Activated CD8-positive, alpha-beta memory T cell treated with anti-CD3 and anti-CD28 coated beads for 4 hours (primary cell): ENCODE results near the gene CAPZB.
"Not testable (repeated sequence)": the region's sequence is repeated elsewhere in the genome, so short reads cannot be mapped to it uniquely, and the experiment has no call there.

Experiments used
- DNase-seq, 2 donors: peaks; one replicate each; pipeline ENCODE4 v3.0.0-alpha.2; 2020; ENCODE audit warnings: low read depth in 2 of 2

The CAPZB gene

DNA sequence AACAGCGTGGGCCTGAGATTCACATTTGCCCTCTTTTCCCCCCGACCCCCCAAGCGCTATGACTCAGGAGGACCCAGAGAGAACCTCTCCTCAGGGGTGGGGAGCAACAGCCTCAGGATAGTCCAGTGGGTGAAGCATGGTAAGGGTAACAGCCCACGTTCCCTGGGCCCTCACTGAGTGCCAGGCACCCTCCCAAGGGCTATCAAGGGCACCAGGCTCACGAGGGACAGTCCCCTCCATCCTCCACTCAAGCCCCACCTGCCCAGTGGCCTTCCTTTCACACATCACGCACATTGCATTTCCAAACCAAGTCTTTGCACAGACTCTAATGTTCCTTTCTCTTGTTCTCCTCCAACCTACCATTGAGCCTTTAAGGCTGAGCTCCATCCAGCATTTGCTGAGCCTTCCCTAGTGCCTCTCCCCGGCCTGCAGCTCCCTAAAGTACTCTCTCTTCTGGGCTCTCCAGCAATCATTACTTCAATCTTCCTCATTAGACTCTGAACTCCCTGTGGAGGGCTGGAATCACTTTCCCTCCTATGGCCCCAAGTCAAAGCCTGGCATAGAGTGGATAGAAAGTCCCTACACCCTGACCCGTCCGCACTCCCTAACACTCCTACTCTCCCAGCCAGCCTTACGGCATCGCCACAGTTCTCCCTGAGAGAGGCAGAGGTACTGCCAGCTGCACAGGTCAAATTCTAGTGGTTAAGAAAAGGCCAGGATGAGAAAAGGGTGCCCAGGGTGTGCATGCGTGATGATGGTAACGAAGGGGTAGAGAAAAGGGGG lies 174.4 kb downstream of the CAPZB start:
- no peak for DNase-seq

DNA sequence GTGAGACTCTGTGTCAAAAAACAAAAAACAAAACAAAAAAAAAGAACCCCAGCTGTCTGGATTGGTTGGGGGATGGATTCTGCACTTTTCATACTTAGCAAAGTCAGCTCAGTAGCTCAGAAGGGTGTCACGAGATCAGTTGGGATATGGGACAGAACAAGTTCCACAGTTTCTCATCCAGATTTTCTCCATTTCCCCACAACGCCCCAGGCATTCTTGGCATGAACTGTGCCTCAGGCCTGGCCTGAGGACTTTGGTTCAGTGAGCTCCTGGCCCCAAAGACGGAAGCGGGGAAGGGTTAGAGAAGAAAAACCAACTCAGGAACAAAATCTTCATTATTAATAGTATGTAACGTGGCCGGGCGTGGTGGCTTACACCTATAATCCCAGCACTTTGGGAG lies 175.3 kb downstream of the CAPZB start:
- DNase-seq, result no peak

DNA sequence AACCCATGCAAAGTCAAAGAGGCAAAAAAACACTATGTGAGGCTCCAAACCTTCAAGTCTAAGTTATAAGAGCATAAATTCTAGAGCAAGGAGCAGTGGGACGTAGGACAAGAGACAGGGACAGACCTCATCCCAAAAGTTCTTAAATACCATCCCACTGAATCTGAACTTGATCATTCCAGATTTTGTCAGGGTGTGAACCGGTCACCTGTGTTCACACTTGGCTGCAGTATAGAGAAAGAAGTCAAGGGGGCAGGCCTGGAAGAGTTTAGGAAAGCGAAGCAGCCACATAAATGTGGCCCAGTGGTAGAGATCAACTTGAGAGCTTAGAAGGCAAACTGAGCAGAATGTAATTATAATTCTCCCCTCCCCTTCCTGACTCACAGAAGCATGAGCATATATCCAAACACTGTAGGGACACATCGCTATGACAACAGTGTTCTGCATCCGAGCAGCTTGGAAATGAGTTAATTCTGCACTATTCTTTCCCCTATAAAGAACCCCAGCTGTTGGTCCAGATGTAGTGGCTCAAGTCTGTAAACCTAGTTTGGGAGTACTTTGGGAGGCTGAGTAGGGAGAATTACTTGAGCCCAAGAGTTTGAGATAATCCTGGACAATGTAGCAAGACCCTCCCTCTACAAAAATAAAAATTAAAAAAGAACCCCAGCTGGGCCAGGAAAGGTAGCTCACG lies 176.1 kb downstream of the CAPZB start:
- no peak for DNase-seq

DNA sequence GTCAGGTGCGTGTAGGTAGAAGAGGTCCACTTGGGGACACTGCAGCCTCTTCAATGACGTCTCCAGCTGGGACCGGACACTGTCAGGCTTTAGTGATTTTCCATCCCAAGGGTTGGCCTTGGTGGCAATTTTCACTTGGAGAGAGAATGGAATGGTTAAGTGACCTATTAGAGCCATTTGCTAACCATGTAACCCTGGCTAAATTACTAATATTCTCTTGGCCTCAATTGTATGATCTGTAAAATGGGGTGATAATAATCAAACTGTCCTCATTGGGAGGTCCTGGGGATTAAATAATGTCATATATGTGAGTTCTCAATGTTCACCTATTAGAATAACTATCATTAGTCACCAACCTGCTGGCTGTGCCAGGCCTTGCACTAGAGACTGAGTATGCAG lies 176.8 kb downstream of the CAPZB start:
- DNase-seq, result no peak

DNA sequence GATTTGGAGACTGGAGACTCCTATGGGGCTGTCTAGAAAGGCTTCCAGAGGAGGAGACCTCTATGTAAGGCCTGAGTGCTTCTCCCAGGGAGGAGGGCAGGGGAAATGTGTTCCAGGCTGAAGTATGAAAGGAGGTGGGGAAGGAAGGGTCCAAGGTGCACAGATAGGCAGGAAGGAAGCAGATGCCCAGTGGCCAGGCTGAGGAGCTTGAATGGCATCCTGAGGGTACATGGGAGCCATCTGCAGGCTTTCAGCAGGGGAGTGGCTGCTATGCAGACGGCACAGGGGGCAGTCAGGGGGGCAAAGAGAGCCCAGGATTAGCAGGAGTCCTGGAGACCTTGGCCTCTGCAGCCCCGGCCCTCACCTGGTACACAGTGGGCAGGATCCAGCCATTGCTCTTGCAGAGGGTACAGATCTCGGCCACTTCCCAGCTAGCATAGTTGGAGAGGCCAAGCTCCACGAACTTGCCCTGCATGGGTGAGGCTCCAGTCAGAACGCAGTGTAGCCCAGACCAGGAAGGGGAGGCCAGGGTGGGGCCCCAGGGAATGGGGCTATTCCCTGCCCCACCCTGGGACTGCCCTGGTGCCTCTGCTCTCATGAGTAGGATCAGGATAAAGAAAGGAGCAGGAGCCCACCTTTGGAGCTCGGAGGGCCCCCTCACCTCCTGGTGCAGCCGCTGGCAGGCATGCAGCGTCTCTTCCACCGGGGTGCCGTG lies 177.4 kb downstream of the CAPZB start:
- DNase-seq, result no peak

DNA sequence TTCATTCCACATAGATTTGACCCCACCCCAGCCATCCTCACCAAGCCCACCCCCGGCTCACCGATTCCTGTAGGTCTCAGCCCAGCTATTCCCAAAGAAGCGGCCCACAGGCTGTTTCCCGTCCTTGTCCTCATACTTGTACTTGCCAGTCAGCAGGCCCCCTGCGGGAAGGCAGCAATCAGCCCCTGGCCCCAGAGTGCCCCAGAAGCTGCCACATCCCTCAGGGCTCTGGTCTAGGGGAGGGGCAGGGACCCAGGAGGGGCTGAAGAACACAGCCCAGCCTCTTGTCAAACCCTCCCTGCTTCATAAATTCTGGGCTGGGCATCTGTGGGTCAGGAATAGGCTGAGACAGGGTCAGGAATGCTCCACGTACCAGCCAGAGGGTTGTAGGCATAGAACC lies 178.4 kb downstream of the CAPZB start:
- no peak for DNase-seq

DNA sequence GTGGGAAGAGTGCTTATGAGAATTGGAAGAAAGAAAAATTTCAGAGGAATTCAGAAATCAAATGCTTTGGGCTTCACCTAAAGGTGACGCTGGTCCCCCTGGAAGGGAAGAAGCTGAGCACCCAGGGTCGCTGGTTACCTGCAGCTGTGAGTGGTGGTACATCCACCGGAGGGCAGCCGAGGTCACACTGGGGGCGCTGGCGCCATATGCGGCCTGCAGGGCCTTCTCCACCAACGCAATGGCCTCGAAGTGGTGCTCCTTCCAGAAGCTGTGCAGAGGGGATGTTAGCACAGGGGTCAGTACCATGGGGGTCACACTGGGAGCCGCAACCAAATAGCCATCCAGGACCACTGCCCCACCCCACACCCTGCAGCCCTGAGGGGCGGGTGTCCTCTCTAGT lies 179.5 kb downstream of the CAPZB start:
- DNase-seq, result no peak

DNA sequence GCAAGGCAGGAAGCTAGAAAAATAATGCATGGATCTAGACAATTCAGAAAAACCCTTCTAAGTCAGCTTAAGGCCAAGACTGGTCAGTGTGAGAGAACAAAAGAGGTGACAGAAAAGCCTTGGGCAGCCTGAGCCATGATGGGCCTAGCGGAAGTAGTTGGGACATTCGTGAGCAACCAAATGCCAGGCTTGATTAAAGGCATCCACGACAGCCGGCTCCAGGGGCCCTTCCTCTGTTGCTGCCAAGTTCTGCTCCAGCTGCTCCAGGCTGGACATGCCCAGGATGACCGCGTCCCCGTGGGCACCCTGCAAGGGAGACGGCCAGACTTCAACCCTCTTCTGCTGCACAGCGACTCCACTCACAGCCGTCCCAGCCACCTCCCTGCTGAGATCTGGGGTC lies 181.3 kb downstream of the CAPZB start:
- DNase-seq, result not testable (repeated sequence)

DNA sequence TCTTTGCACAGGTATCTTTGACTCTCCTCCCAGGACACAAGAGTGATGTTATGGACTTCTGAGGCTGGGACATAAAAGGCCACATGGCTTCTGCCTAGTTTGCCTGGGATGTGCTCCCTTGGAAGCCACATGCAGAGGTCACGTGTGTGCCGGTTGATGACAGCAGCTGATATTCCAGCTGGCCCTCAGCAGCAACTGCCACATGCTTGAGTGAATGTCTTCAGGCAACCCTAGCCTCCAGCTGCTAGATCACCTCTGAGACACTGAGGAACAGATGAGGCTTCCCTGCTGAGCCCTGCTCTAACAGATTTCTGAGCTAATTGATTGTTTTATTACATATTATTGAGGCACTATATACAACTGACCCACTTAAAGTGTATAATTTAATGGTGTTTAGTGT lies 185.1 kb downstream of the CAPZB start:
- DNase-seq, result no peak

DNA sequence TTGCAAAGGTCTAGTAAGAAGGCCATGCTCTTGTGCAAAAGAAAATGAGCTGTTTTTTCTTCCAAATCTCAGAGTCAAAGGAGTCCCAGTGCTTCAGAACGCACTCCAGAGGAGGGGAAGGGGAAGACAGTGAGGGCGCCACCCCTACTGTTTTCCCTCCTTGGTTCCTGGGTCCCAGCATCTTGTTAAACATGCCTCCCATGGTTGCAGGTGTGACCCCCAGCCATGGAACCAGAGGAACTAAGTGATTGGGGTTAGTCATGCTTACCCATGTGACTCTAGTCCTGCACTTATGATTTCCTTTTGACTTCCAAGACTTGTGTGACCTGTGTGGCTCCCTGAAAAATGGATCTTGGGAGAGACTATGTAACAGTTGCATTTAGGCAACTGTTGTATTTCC lies 190.7 kb downstream of the CAPZB start:
- DNase-seq, result no peak

DNA sequence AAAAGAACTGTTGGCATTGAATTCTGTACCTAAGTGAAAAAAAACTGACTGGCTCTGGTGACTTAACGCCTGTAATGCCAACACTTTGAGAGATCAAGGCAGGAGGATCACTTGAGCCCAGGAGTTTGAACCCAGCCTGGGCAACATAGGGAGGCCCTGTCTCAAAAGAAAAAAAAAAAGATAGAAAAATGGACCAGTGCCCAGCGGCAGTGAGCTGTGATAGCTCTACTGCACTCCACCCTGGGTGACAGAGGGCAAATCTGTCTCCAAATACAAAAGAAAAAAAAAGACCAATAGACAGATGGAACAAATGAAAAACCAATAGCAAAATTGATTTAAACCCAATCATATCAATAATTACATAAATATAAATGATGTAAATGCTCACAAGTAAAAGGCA lies 196.1 kb downstream of the CAPZB start:
- no peak for DNase-seq
